Nephron (organoid): Measurements from ENCODE around the gene ANKFN1.

ENCODE experiments used
- H3K27ac Mint-ChIP-seq, 3 experiments: 2 replicates each; pipeline ENCODE4 v1.8.0; 2020; ENCODE audit warnings: mixed read lengths in 3 of 3, mild to moderate bottlenecking in 2 of 3, moderate library complexity in 1 of 3
- H3K27me3 Mint-ChIP-seq: 2 replicates; pipeline ENCODE4 v1.8.0; 2021; ENCODE audit warnings: low read depth, mild to moderate bottlenecking, moderate library complexity, mixed read lengths
- H3K36me3 Mint-ChIP-seq: 2 replicates; pipeline ENCODE4 v1.8.0; 2020; ENCODE audit warnings: low read depth, mixed read lengths
- H3K4me1 Mint-ChIP-seq: 2 replicates; pipeline ENCODE4 v1.8.0; 2020; ENCODE audit warnings: mixed read lengths
- H3K4me3 Mint-ChIP-seq, 3 experiments: 2 replicates each; pipeline ENCODE4 v1.8.0; 2020; ENCODE audit warnings: mild to moderate bottlenecking in 3 of 3, mixed read lengths in 3 of 3, moderate library complexity in 2 of 3
- H3K9me3 Mint-ChIP-seq: 2 replicates; pipeline ENCODE4 v1.8.0; 2020; ENCODE audit warnings: mixed read lengths
- TF ChIP-seq, protein P1 (sequence below), 3 experiments: fragments of 200-600 bp; sonication (generic); IDR thresholded peaks; one replicate each; pipeline ENCODE4 v1.5.0; 2021; ENCODE audit warnings: antibody characterized with exemption in 3 of 3; ENCODE audit not compliant: unreplicated experiment in 3 of 3

The ANKFN1 gene

DNA sequence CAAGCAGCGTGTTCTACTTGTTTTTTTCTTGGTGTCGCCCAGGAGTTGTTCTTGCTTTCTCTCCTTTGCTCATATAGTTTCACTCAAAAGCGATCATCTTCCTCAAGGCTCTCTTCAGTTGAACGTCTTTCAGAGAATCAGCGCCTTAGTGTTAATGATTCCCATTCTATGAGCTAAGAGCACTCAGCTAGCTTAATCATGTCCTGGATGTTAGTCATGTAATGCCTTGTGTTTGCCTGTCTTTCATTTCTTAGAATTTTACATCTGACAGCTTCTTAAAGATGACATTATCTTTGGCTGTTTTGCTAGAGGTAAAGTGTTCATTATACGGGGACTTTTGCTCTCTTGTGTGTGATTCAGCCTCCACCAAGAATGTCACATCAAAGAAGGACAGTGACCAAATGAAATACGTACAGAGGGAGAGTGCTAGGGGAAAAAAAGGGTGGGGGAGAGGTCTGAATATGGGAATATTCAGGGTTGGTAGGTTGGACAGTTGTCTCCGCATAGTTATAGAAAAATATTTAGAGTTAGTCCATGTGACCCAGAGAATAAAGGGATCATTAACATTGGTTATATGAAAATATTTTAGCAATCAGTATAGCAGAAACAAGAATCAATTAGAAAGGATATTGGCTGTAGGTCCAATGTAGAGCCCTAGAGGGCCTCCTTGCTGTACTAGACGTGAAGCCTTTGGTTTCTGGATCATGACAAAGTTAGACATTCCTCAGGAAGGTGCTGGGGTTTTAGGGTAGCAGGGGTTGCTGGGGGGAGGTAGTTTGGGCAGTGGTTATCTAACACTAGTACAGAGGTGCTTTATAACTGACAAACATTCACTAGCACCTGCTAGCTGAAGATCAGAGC is 31.9 kb upstream of the ANKFN1 start:
- no peak overlapping the region for H3K4me3 Mint-ChIP-seq
- H3K27ac Mint-ChIP-seq, result no peak overlapping the region
- H3K27me3 Mint-ChIP-seq, result peaks cover 4% of the 10 kb centered on the region
- no peaks in the 10 kb centered on the region for H3K36me3 Mint-ChIP-seq
- H3K4me1 Mint-ChIP-seq, result no peaks in the 10 kb centered on the region
- H3K9me3 Mint-ChIP-seq, result no peaks in the 10 kb centered on the region
- TF ChIP-seq, protein P1, sequence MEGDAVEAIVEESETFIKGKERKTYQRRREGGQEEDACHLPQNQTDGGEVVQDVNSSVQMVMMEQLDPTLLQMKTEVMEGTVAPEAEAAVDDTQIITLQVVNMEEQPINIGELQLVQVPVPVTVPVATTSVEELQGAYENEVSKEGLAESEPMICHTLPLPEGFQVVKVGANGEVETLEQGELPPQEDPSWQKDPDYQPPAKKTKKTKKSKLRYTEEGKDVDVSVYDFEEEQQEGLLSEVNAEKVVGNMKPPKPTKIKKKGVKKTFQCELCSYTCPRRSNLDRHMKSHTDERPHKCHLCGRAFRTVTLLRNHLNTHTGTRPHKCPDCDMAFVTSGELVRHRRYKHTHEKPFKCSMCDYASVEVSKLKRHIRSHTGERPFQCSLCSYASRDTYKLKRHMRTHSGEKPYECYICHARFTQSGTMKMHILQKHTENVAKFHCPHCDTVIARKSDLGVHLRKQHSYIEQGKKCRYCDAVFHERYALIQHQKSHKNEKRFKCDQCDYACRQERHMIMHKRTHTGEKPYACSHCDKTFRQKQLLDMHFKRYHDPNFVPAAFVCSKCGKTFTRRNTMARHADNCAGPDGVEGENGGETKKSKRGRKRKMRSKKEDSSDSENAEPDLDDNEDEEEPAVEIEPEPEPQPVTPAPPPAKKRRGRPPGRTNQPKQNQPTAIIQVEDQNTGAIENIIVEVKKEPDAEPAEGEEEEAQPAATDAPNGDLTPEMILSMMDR (IDR thresholded peaks at IDR 0.05; ENCODE audit: unreplicated experiment in 3 of 3), result no peak

DNA sequence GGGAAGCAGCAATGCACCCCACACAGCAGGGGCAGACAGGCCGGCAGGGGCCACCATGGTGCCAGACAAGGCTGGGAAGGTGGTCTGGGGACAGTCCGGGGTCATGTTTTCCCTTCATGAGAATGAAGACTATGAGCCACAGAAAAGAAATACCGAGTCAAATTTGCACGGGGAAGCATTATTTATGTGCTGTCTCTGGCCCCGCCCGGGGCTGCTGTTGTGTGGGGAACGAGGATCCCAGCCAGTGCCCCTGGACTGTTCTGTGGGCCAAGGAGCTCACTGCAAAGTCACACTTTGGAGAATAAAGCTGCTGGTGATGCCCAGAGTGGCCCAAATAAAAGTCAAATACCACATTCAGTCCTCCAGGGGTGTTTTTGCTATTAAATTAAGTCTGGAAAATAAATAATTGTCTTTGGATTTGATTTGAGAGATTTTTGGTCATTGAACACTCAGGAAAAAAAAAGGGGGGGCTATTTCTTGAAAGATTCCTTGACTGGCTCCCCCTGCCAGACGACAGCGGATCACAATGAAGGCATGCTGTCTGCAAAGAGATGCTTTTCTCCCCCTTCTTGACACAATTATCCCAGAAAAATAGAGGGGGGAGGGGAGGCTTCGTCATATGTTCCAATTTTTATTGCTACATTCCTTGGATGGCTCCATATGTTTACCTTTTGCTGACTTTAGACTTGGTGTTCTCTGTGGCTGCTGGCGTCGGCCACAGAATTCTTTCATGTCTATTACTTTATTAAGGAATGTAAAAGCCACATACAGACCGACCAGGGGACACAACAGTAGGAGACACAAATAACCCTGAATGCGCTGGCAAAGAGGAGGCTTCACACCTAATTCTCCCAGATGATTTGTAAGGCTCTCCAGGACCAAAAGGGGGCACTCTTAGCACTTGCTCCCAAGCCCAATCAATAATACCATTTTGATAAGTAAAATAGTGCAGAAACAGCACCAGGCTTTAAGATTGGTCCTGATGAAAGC is 27.1 kb upstream of the ANKFN1 start:
- Mint-ChIP-seq H3K4me1 (peaks cover 12% of the 10 kb centered on the region), H3K27me3 (peaks cover 4% of the 10 kb centered on the region), H3K4me3 (no peak overlapping the region), H3K36me3 (no peaks in the 10 kb centered on the region), H3K27ac (no peak overlapping the region), H3K9me3 (no peaks in the 10 kb centered on the region)
- TF ChIP-seq, protein P1 (IDR thresholded peaks at IDR 0.05; ENCODE audit: unreplicated experiment in 3 of 3), result peak; percentile 41 to 57 (median 52)

DNA sequence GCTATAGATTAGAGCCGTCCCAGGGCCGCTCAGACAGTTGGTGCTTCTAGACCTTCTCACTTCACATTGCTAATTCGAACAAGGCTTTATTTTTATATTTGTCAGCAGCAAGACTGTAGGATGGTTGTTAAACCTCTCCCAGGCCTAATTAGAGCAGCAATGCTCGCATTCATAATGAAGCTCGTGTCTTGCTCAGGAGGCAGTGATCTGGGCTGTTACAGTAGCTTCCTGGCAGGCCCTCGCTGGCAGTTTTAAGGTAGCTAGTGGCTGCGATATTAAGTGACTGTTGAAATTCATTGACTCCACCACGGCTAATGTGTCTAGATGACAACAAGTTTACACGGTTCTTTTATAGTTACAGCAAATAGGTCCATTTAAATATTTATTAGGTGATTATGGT is 23.2 kb upstream of the ANKFN1 start:
- TF ChIP-seq, protein P1 (IDR thresholded peaks at IDR 0.05; ENCODE audit: unreplicated experiment in 3 of 3), result no peak
- Mint-ChIP-seq H3K27me3 (peaks cover 4% of the 10 kb centered on the region), H3K9me3 (no peaks in the 10 kb centered on the region), H3K27ac (no peak overlapping the region), H3K4me1 (peaks cover 12% of the 10 kb centered on the region), H3K36me3 (no peaks in the 10 kb centered on the region), H3K4me3 (no peak overlapping the region)

DNA sequence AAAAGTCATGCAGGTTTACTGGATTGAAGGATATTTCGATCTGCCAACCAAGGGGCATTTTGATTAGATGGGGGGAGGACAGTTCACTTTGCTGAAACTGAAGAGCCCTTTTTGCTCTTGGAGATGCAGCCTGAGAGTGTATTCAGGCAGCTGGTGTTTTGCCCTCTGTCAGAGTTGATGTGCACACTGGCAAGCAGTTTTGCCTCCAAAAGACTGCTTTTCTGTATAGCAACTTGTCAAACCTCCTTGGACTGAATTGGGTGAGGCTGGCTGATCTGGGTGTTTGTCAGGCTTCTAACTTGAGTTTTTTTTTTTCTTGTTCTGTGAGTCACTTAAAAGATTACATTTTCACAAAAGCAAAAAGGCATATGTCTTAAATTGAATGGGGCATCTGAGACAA is 22.6 kb upstream of the ANKFN1 start:
- H3K4me3 Mint-ChIP-seq, result no peak overlapping the region
- no peaks in the 10 kb centered on the region for H3K9me3 Mint-ChIP-seq
- H3K4me1 Mint-ChIP-seq, result peaks cover 14% of the 10 kb centered on the region
- no peaks in the 10 kb centered on the region for H3K36me3 Mint-ChIP-seq
- peaks cover 4% of the 10 kb centered on the region for H3K27me3 Mint-ChIP-seq
- no peak overlapping the region for H3K27ac Mint-ChIP-seq
- TF ChIP-seq, protein P1 (IDR thresholded peaks at IDR 0.05; ENCODE audit: unreplicated experiment in 3 of 3), result no peak

DNA sequence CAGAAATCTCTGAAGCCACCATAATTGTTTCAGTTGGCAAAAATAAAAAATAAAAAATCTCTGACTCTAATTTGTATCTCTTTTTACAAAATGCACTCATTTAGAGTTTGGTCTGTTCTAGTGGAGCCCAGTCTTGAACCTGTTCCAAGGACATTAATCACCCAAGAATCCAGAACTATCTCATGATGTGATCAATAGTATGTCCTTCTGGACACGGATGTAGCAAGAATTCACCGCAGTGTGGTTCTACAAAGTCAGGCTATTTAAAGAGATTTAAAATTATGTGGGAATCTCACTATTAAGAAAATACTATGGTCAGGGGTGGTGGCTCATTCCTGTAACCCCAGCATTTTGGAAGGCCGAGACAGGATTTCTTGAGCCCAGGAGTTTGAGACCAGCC is 21.8 kb upstream of the ANKFN1 start:
- Mint-ChIP-seq H3K36me3 (no peaks in the 10 kb centered on the region), H3K4me3 (no peak overlapping the region), H3K27ac (no peak overlapping the region), H3K4me1 (peaks cover 22% of the 10 kb centered on the region), H3K27me3 (peaks cover 1% of the 10 kb centered on the region), H3K9me3 (no peaks in the 10 kb centered on the region)
- TF ChIP-seq, protein P1 (IDR thresholded peaks at IDR 0.05; ENCODE audit: unreplicated experiment in 3 of 3), result no peak
